Esophagus squamous epithelium (tissue), 5 donors: ENCODE results near the gene JPH3. TPM values are rescaled to one million over a fixed set of nuclear protein-coding genes. Genes with fewer than 3 reads are reported as not detected.

Experiments
- DNase-seq: peaks from one replicate; lab custom pipeline; 2025; lab: John Stamatoyannopoulos, UW
- H3K27ac ChIP-seq, 4 donors: fragments of 200-600 bp; sonication (generic); one replicate each; pipeline ENCODE4 v1.5.1; 2016 to 2019; ENCODE audit warnings: mild to moderate bottlenecking in 1 of 4
- H3K27me3 ChIP-seq, 4 donors: fragments of 200-600 bp; sonication (generic); 1 replicate in 3 of 4; 2 replicates in 1 of 4; pipeline versions ENCODE4 v1.5.1 to v1.6.0; 2017 to 2021; ENCODE audit warnings: antibody characterized with exemption in 1 of 4
- H3K36me3 ChIP-seq, 3 donors: fragments of 200-600 bp; sonication (generic); one replicate each; pipeline ENCODE4 v1.5.1; 2016 to 2019
- H3K4me1 ChIP-seq, 3 donors: fragments of 200-600 bp; sonication (generic); one replicate each; pipeline ENCODE4 v1.5.1; 2017 to 2019
- H3K4me3 ChIP-seq, 4 donors: fragments of 200-600 bp; sonication (generic); 1 replicate in 3 of 4; 2 replicates in 1 of 4; pipeline ENCODE4 v1.5.1; 2016 to 2019; ENCODE audit warnings: mild to moderate bottlenecking in 2 of 4, moderate library complexity in 1 of 4
- H3K9me3 ChIP-seq, 3 donors: fragments of 200-600 bp; sonication (generic); one replicate each; pipeline ENCODE4 v1.5.1; 2016 to 2019
- CTCF ChIP-seq, 6 experiments: fragments of 450-650 bp in 4 of 6; fragments of 200-600 bp in 2 of 6; sonication (generic) in 2 of 6; IDR thresholded peaks; one replicate each; pipeline ENCODE4 v1.5.1; 2016 to 2019; ENCODE audit warnings: antibody characterized with exemption in 6 of 6, mild to moderate bottlenecking in 4 of 6, moderate library complexity in 4 of 6
- POLR2A ChIP-seq, 4 donors: fragments of 450-650 bp; IDR thresholded peaks; one replicate each; pipeline ENCODE4 v1.6.1; 2017; ENCODE audit warnings: antibody characterized with exemption in 4 of 4, mild to moderate bottlenecking in 4 of 4, moderate library complexity in 3 of 4
- WGBS, 2 donors: methylation state at CpG; one replicate each; pipeline ENCODE4 v1.1.5; 2018; 5-methylcytosine and 5-hydroxymethylcytosine counted together
- intact Hi-C: fragments of 100-400 bp; cut with DNase I; formaldehyde crosslinking; loops from one replicate; pipeline ENCODE4 v1.15.0; 2022
- total RNA-seq, 4 donors: library from RNA; depleted of rRNA; stranded (reverse); fragments of >200 nt; gene quantifications; one replicate each; pipeline ENCODE4 v1.1.0, GENCODE V29; 2016
- donor health status: DM: yes; HTN: yes; CAD: no.

JPH3 gene
- total RNA-seq, 4 donors from 2014 or later: 0.29 to 0.76 (median 0.45) TPM; not detected in 1

GRCh38 chr16:87619360-87620200 lies 17.3 kb downstream of the JPH3 start:
- Histone ChIP-seq H3K4me1 (no peaks in the 10 kb centered on the region), H3K36me3 (no peaks in the 10 kb centered on the region), H3K4me3 (no peak overlapping the region), H3K27me3 (peaks cover 0 to 84% (median 0%) of the 10 kb centered on the region in 4 donors), H3K9me3 (no peaks in the 10 kb centered on the region), H3K27ac (no peak overlapping the region)
- WGBS, 2 donors: 56 to 62% methylated on average over 15 of the region's 26 CpGs
- TF ChIP-seq POLR2A (IDR thresholded peaks at IDR 0.05) (no peak), CTCF (IDR thresholded peaks at IDR 0.05) (no peak)
- intact Hi-C loops: no loop called here
- no peak for DNase-seq

GRCh38 chr16:87620201-87620495 lies 17.8 kb downstream of the JPH3 start:
- DNase-seq: no peak
- H3K4me1 ChIP-seq: no peaks in the 10 kb centered on the region
- no peak overlapping the region for H3K4me3 ChIP-seq
- TF ChIP-seq POLR2A (IDR thresholded peaks at IDR 0.05) (no peak), CTCF (IDR thresholded peaks at IDR 0.05) (no peak)
- intact Hi-C loops: no loop called here
- 0 to 31% methylated on average over 1 to 5 of the region's 5 CpGs for WGBS, 2 donors
- peaks cover 0 to 86% (median 0%) of the 10 kb centered on the region in 4 donors for H3K27me3 ChIP-seq
- no peak overlapping the region for H3K27ac ChIP-seq
- no peaks in the 10 kb centered on the region for H3K9me3 ChIP-seq
- H3K36me3 ChIP-seq: no peaks in the 10 kb centered on the region

- Histone ChIP-seq H3K27ac (no peak overlapping the region), H3K4me3 (no peak overlapping the region), H3K9me3 (no peaks in the 10 kb centered on the region), H3K36me3 (no peaks in the 10 kb centered on the region), H3K27me3 (peaks cover 0 to 91% (median 0%) of the 10 kb centered on the region in 4 donors), H3K4me1 (no peaks in the 10 kb centered on the region)
- whole genome bisulfite sequencing, 2 donors: 27% methylated on average over 2 of the region's 8 CpGs; no CpG with 5 or more reads in 1 of the 2 donors
- TF ChIP-seq CTCF (IDR thresholded peaks at IDR 0.05) (no peak), POLR2A (IDR thresholded peaks at IDR 0.05) (no peak)
- DNase-seq: no peak
- intact Hi-C loops: no loop called here
These were observed 19.2 kb downstream of the JPH3 start for GRCh38 chr16:87621550-87621829.

GRCh38 chr16:87621976-87622713 lies 19.8 kb downstream of the JPH3 start:
- Histone ChIP-seq H3K27ac (no peak overlapping the region), H3K36me3 (no peaks in the 10 kb centered on the region), H3K27me3 (peaks cover 0 to 87% (median 0%) of the 10 kb centered on the region in 4 donors), H3K4me3 (no peak overlapping the region), H3K4me1 (no peaks in the 10 kb centered on the region), H3K9me3 (no peaks in the 10 kb centered on the region)
- TF ChIP-seq POLR2A (IDR thresholded peaks at IDR 0.05) (no peak), CTCF (IDR thresholded peaks at IDR 0.05) (no peak)
- 19 to 54% methylated on average over 5 to 10 of the region's 15 CpGs for WGBS, 2 donors
- intact Hi-C loops: no loop called here
- no peak for DNase-seq

GRCh38 chr16:87622756-87623319 lies 20.5 kb downstream of the JPH3 start:
- no peak for DNase-seq
- 60% methylated on average over 2 of the region's 10 CpGs; no CpG with 5 or more reads in 1 of the 2 donors for WGBS, 2 donors
- no peaks in the 10 kb centered on the region for H3K9me3 ChIP-seq
- no peak overlapping the region for H3K27ac ChIP-seq
- intact Hi-C loops: no loop called here
- H3K4me1 ChIP-seq: no peaks in the 10 kb centered on the region
- H3K27me3 ChIP-seq: peaks cover 0 to 86% (median 0%) of the 10 kb centered on the region in 4 donors
- H3K4me3 ChIP-seq: no peak overlapping the region
- TF ChIP-seq POLR2A (IDR thresholded peaks at IDR 0.05): no peak
- no peak for TF ChIP-seq CTCF (IDR thresholded peaks at IDR 0.05)
- no peaks in the 10 kb centered on the region for H3K36me3 ChIP-seq
